OCI-LY7 (cell line): ENCODE data around the gene DEFB108B. TPM values are rescaled to one million over a fixed set of nuclear protein-coding genes. Genes with fewer than 3 reads are reported as not detected.
"Not testable (repeated sequence)": the region's sequence is repeated elsewhere in the genome, so short reads cannot be mapped to it uniquely, and the experiment has no call there.

ENCODE experiments used
- BruUV-seq: library from RNA; stranded (reverse); fragments of 400-500 nt; replicated peaks from 2 replicates; lab custom pipeline; 2021; lab: Mats Ljungman, UMichigan
- CTCF ChIA-PET: fragments of 300-600 bp; sonication (Branson Sonifier 250); formaldehyde crosslinking; loops from one replicate; lab custom pipeline; 2022; ENCODE audit warnings: antibody characterized with exemption; ENCODE audit not compliant: unreplicated experiment; lab: Charles Lee
- POLR2A ChIA-PET: fragments of 300-600 bp; sonication (Branson Sonifier 250); formaldehyde crosslinking; loops from one replicate; lab custom pipeline; 2022; ENCODE audit warnings: antibody characterized with exemption; lab: Charles Lee
- DNase-seq: peaks from one replicate; pipeline ENCODE4 v3.0.0-alpha.2; 2015; ENCODE audit warnings: low spot score
- H2AFZ ChIP-seq: fragments of 200-600 bp; sonication (generic), shearing (Covaris generic); 2 replicates; pipeline ENCODE4 v1.6.1; 2014; ENCODE audit warnings: mild to moderate bottlenecking, antibody characterized with exemption, low read length, moderate library complexity
- H3K27ac ChIP-seq: fragments of 200-600 bp; sonication (generic); 2 replicates; pipeline ENCODE4 v1.5.1; 2014; ENCODE audit warnings: mixed run types, low read depth, mild to moderate bottlenecking, moderate library complexity, low read length, inconsistent platforms; ENCODE audit not compliant: poor library complexity, severe bottlenecking
- H3K36me3 ChIP-seq: fragments of 200-600 bp; sonication (generic); 2 replicates; pipeline ENCODE4 v1.6.1; 2014; ENCODE audit warnings: mild to moderate bottlenecking, antibody characterized with exemption, low read length, moderate library complexity, mixed read lengths; ENCODE audit not compliant: insufficient read depth
- H3K4me1 ChIP-seq: fragments of 200-600 bp; sonication (generic); 2 replicates; pipeline ENCODE4 v1.5.1; 2014; ENCODE audit warnings: mild to moderate bottlenecking, low read length; ENCODE audit not compliant: insufficient read depth, poor library complexity, severe bottlenecking
- H3K4me2 ChIP-seq: fragments of 200-600 bp; sonication (generic); 2 replicates; pipeline ENCODE4 v1.6.1; 2014; ENCODE audit warnings: mild to moderate bottlenecking, low read length
- H3K4me3 ChIP-seq: fragments of 200-600 bp; sonication (generic); 2 replicates; pipeline ENCODE4 v1.5.1; 2014; ENCODE audit warnings: mild to moderate bottlenecking, low read depth, low read length; ENCODE audit not compliant: poor library complexity, severe bottlenecking
- H3K79me2 ChIP-seq: fragments of 200-600 bp; sonication (generic); 2 replicates; pipeline ENCODE4 v1.6.1; 2016; ENCODE audit warnings: low read depth, mild to moderate bottlenecking, low read length, moderate library complexity, mixed read lengths; ENCODE audit not compliant: insufficient read depth
- H3K9me2 ChIP-seq: fragments of 200-600 bp; sonication (generic); 2 replicates; pipeline ENCODE4 v1.6.1; 2016; ENCODE audit warnings: mild to moderate bottlenecking, low read length, mixed read lengths; ENCODE audit not compliant: insufficient read depth
- H3K9me3 ChIP-seq: fragments of 200-600 bp; sonication (generic); 2 replicates; pipeline ENCODE4 v1.6.1; 2014; ENCODE audit warnings: mild to moderate bottlenecking, mixed run types, low read length, mixed read lengths
- H4K20me1 ChIP-seq: fragments of 200-600 bp; sonication (generic); 2 replicates; pipeline ENCODE4 v1.6.1; 2014; ENCODE audit warnings: mild to moderate bottlenecking, antibody characterized with exemption, low read length, moderate library complexity, mixed read lengths; ENCODE audit not compliant: insufficient read depth
- CTCF ChIP-seq: fragments of 200-600 bp; sonication (generic); conservative IDR thresholded peaks from 2 replicates; pipeline ENCODE4 v1.5.1; 2014; ENCODE audit warnings: mild to moderate bottlenecking, antibody characterized with exemption, low read length, moderate library complexity, mixed read lengths
- intact Hi-C: fragments of 100-400 bp; cut with micrococcal nuclease; formaldehyde crosslinking; loops from one replicate; pipeline ENCODE4 v1.10.0; 2022; ENCODE audit not compliant: unreplicated experiment
- total RNA-seq, 2 experiments: library from RNA; depleted of rRNA in 1 of 2; stranded (reverse); fragments of >200 nt in 1 of 2; shearing (Covaris generic) in 1 of 2; gene quantifications; 2 replicates each; pipeline ENCODE4 v1.2.3, GENCODE V29; 2014 to 2022

Gene DEFB108B
- total RNA-seq, 2 experiments from 2014 or later, result not detected

- H3K79me2 ChIP-seq, H4K20me1 ChIP-seq, H3K4me3 ChIP-seq, H3K9me2 ChIP-seq, DNase-seq, H3K9me3 ChIP-seq, H2AFZ ChIP-seq, H3K4me2 ChIP-seq, POLR2A ChIA-PET, intact Hi-C loops, CTCF ChIA-PET, BruUV-seq, H3K36me3 ChIP-seq, H3K27ac ChIP-seq: not testable (repeated sequence)
- peaks cover 20% of the 10 kb centered on the region for H3K4me1 ChIP-seq
Observed at GRCh38 chr11:71796016-71796415, 37.0 kb upstream of the DEFB108B start.

- H3K27ac ChIP-seq, H3K9me2 ChIP-seq, H3K36me3 ChIP-seq, H3K4me3 ChIP-seq, H3K79me2 ChIP-seq, POLR2A ChIA-PET, BruUV-seq, intact Hi-C loops, H2AFZ ChIP-seq, H3K4me2 ChIP-seq, CTCF ChIA-PET, DNase-seq, H3K9me3 ChIP-seq, H4K20me1 ChIP-seq: not testable (repeated sequence)
- H3K4me1 ChIP-seq, result peaks cover 20% of the 10 kb centered on the region
Observed at GRCh38 chr11:71796781-71797180, 36.2 kb upstream of the DEFB108B start.

- DNase-seq, POLR2A ChIA-PET, H3K36me3 ChIP-seq, intact Hi-C loops, H3K79me2 ChIP-seq, H4K20me1 ChIP-seq, H3K9me2 ChIP-seq, H2AFZ ChIP-seq, H3K4me3 ChIP-seq, H3K9me3 ChIP-seq: not testable (repeated sequence)
- TSS peak; percentile 56 for BruUV-seq
- Histone ChIP-seq H3K4me1 (peaks cover 20% of the 10 kb centered on the region), H3K27ac (peak overlapping the region; percentile 14), H3K4me2 (peak overlapping the region; percentile 43; the same call in 1 of the 2 replicates)
- CTCF ChIA-PET, result interaction anchor here (0.5 kb wide), 1 partner anchor 634 kb away, joined by 3 read pairs; the partner anchor contains the start of gene CLPB
Observed at GRCh38 chr11:71799556-71800128, 33.4 kb upstream of the DEFB108B start.

GRCh38 chr11:71800335-71800953 is 32.6 kb upstream of the DEFB108B start:
- H2AFZ ChIP-seq, intact Hi-C loops, H3K9me2 ChIP-seq, BruUV-seq, H3K4me3 ChIP-seq, POLR2A ChIA-PET, H3K9me3 ChIP-seq, H3K36me3 ChIP-seq, H4K20me1 ChIP-seq, H3K79me2 ChIP-seq: not testable (repeated sequence)
- H3K27ac ChIP-seq, result peak overlapping the region; percentile 14
- H3K4me2 ChIP-seq, result peak overlapping the region; percentile 43
- peak; percentile 81 for TF ChIP-seq CTCF
- DNase-seq, result peak; percentile 87
- CTCF ChIA-PET, result interaction anchor here (0.5 kb wide), 1 partner anchor 634 kb away, joined by 3 read pairs; the partner anchor contains the start of gene CLPB
- H3K4me1 ChIP-seq, result peaks cover 20% of the 10 kb centered on the region

GRCh38 chr11:71801026-71801425 is 32.0 kb upstream of the DEFB108B start:
- H3K9me2 ChIP-seq, H3K9me3 ChIP-seq, H4K20me1 ChIP-seq, POLR2A ChIA-PET, H3K4me2 ChIP-seq, intact Hi-C loops, H2AFZ ChIP-seq, CTCF ChIA-PET, H3K4me3 ChIP-seq, H3K27ac ChIP-seq, H3K36me3 ChIP-seq, BruUV-seq, DNase-seq, H3K79me2 ChIP-seq: not testable (repeated sequence)
- peaks cover 20% of the 10 kb centered on the region for H3K4me1 ChIP-seq

GRCh38 chr11:71802874-71803273 is 30.1 kb upstream of the DEFB108B start:
- DNase-seq, H3K27ac ChIP-seq, H3K9me3 ChIP-seq, BruUV-seq, H3K4me2 ChIP-seq, H3K4me1 ChIP-seq, H3K9me2 ChIP-seq, CTCF ChIA-PET, intact Hi-C loops, H3K79me2 ChIP-seq, H3K4me3 ChIP-seq, H4K20me1 ChIP-seq, H2AFZ ChIP-seq, POLR2A ChIA-PET, H3K36me3 ChIP-seq: not testable (repeated sequence)
